ENCODE measurements around the gene PAK1.

GRCh38 chr11:77403211-77403610 is 70.7 kb downstream of the PAK1 start:
- TF ChIP-seq, protein P1, sequence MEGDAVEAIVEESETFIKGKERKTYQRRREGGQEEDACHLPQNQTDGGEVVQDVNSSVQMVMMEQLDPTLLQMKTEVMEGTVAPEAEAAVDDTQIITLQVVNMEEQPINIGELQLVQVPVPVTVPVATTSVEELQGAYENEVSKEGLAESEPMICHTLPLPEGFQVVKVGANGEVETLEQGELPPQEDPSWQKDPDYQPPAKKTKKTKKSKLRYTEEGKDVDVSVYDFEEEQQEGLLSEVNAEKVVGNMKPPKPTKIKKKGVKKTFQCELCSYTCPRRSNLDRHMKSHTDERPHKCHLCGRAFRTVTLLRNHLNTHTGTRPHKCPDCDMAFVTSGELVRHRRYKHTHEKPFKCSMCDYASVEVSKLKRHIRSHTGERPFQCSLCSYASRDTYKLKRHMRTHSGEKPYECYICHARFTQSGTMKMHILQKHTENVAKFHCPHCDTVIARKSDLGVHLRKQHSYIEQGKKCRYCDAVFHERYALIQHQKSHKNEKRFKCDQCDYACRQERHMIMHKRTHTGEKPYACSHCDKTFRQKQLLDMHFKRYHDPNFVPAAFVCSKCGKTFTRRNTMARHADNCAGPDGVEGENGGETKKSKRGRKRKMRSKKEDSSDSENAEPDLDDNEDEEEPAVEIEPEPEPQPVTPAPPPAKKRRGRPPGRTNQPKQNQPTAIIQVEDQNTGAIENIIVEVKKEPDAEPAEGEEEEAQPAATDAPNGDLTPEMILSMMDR (IDR thresholded peaks at IDR 0.05) = no peak
- TF ChIP-seq POLR2A (IDR thresholded peaks at IDR 0.05) = no peak
